Astrocyte of the spinal cord (primary cell): ENCODE measurements around the gene GOLGA8M.
"Not testable (repeated sequence)": the region's sequence is repeated elsewhere in the genome, so short reads cannot be mapped to it uniquely, and the experiment has no call there.

Source experiments
- DNase-seq: peaks from one replicate; pipeline ENCODE4 v3.0.0; 2011; ENCODE audit warnings: low read depth, low spot score
- H3K4me3 ChIP-seq: 2 replicates; pipeline ENCODE4 v1.5.1; 2011; ENCODE audit warnings: low read depth, mild to moderate bottlenecking, low read length, moderate library complexity
- in situ Hi-C: cut with HindIII; loops from 2 replicates; pipeline ENCODE4 v1.10.0; 2017; ENCODE audit warnings: low sequenced_read_pairs

GOLGA8M gene

DNA sequence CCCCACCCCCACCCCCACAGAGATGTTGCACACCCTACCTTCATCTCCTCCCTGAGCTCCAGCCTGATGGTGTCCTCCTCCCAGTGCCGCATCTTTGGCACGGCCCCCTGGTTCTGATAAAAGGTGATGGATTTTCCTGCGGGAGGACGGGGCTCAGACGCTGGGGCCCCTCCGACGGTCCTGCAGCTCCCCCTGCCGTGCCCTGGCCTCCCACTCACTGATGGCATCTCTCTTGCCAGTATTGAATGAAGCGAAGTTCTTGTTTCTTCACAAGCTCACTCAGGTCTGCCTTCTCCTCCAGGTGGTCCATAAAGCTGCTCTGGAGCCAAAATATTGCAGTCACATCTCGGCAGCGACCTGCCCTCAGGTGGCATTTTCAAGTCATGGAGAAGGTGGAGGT is 9.8 kb downstream of the GOLGA8M start:
- H3K4me3 ChIP-seq, in situ Hi-C loops, DNase-seq: not testable (repeated sequence)

DNA sequence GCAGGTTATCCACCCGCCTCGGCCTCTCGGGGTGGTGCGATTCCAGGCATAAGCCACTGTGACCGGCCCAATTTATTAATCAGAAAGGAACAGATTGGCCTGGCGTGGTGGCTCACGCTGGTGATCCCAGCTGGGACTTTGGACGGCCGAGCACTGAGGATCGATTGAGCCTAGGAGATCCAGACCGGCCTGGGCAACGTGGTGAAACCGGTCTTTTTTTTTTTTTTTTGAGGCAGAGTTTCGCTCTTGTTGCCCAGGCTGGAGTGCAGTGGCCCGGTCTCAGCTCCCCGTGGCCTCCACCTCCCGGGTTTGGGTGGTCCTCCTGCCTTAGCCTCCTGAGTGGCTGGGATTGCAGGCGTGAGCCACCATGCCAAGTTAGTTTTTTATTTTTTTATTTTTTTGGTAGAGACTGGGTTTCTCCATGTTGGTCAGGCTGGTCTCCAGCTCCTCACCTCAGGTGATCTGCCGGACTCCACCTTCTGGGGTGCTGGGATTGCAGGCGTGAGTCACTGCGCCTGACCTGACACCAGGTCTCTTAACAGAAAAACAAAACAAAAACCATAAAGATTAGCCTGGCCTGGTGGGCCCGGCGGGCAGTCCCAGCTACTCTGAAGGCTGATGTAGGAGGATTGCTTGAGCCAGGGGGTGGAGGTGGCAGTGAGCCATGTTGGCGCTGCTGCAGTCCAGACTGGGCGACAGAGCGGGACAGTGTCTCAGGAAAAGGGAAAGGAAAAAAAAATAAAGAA is 18.0 kb downstream of the GOLGA8M start:
- DNase-seq, in situ Hi-C loops, H3K4me3 ChIP-seq: not testable (repeated sequence)

- DNase-seq, H3K4me3 ChIP-seq, in situ Hi-C loops: not testable (repeated sequence)
Observed at GRCh38 chr15:28693021-28693420, 19.2 kb downstream of the GOLGA8M start.

GRCh38 chr15:28673533-28673932 is 38.7 kb downstream of the GOLGA8M start:
- H3K4me3 ChIP-seq, DNase-seq, in situ Hi-C loops: not testable (repeated sequence)

- in situ Hi-C loops, DNase-seq, H3K4me3 ChIP-seq: not testable (repeated sequence)
Observed at GRCh38 chr15:28672122-28672521, 40.1 kb downstream of the GOLGA8M start.

GRCh38 chr15:28666402-28666801 is 45.8 kb downstream of the GOLGA8M start:
- H3K4me3 ChIP-seq, in situ Hi-C loops, DNase-seq: not testable (repeated sequence)

- H3K4me3 ChIP-seq, in situ Hi-C loops, DNase-seq: not testable (repeated sequence)
Observed at GRCh38 chr15:28664575-28664974, 47.6 kb downstream of the GOLGA8M start.

DNA sequence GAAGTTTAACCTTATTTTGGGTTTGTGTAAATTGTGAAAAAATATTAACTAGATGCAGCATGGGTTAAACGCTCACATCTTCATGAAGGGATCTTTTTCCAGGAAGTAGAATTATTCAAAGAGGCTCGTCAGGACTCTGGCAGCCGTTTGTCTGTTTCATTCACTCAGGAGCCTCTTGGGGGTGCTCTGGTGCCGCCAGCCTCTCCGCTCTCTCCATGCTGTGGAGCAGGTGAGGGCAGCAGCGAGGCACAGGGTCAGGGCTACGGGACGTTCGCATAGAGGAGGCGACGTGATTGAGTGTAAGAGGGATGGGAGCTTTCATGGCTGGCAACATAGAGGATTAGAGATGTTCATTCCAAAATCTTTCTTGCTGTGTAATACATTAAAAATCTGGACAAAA is 48.5 kb downstream of the GOLGA8M start:
- in situ Hi-C loops, DNase-seq, H3K4me3 ChIP-seq: not testable (repeated sequence)

- H3K4me3 ChIP-seq, DNase-seq, in situ Hi-C loops: not testable (repeated sequence)
Observed at GRCh38 chr15:28660750-28661149, 51.5 kb downstream of the GOLGA8M start.

- DNase-seq, H3K4me3 ChIP-seq, in situ Hi-C loops: not testable (repeated sequence)
Observed at GRCh38 chr15:28656018-28656360, 56.2 kb downstream of the GOLGA8M start.

DNA sequence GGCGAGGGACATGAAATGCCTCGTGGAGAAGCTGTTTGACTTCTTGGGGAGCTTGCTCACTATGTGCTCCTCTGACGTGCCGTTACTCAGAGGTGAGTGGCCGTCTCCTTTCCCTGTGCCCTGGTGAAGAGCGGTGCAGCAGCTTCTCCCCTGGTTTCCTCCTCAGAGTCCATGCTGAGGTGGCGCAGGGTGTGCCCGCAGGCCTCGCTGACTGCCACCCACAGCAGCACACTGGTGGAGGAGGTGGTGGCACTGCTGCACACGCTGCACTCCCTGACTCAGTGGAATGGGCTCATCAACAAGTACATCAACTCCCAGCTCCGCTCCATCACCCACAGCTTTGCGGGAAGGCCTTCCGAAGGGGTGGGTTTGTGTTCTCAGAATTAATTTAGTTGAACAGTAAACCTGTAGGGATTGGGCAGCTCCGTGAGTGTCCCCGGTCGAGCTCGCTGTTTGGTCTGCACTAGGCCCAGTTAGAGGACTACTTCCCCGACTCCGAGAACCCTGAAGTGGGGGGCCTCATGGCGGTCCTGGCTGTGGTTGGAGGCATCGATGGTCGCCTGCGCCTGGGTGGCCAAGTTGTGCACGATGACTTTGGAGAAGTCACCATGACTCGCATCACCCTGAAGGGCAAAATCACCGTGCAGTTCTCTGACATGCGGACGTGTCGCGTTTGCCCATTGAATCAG is 56.7 kb downstream of the GOLGA8M start:
- in situ Hi-C loops, H3K4me3 ChIP-seq, DNase-seq: not testable (repeated sequence)

DNA sequence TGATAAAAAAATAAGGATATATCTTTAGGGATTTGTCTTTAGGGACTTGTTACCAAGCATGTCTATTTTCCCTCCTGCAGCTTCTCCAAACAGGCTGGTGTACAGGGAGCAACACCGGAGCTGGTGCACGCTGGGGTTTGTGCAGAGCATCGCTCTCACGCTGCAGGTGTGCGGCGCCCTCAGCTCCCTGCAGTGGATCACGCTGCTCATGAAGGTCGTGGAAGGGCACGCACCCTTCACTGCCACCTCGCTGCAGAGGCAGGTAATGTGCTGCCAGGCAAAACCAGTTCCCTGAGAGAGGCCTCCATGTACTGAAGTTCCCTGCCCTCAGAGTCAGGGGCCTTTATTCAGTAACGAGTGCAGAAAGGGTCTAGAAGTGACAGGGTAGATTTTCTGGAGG is 58.0 kb downstream of the GOLGA8M start:
- H3K4me3 ChIP-seq, DNase-seq, in situ Hi-C loops: not testable (repeated sequence)

- H3K4me3 ChIP-seq, DNase-seq, in situ Hi-C loops: not testable (repeated sequence)
Observed at GRCh38 chr15:28652538-28652937, 59.7 kb downstream of the GOLGA8M start.
